ENCODE measurements around the gene ACTG1. TPM values are rescaled to one million over a fixed set of nuclear protein-coding genes. Genes with fewer than 3 reads are reported as not detected.

Gene ACTG1
- total and polyA plus RNA-seq, 2 of the 4 experiments (the other 2 are of a cell fraction), result 10,907 to 15,732 TPM

DNA sequence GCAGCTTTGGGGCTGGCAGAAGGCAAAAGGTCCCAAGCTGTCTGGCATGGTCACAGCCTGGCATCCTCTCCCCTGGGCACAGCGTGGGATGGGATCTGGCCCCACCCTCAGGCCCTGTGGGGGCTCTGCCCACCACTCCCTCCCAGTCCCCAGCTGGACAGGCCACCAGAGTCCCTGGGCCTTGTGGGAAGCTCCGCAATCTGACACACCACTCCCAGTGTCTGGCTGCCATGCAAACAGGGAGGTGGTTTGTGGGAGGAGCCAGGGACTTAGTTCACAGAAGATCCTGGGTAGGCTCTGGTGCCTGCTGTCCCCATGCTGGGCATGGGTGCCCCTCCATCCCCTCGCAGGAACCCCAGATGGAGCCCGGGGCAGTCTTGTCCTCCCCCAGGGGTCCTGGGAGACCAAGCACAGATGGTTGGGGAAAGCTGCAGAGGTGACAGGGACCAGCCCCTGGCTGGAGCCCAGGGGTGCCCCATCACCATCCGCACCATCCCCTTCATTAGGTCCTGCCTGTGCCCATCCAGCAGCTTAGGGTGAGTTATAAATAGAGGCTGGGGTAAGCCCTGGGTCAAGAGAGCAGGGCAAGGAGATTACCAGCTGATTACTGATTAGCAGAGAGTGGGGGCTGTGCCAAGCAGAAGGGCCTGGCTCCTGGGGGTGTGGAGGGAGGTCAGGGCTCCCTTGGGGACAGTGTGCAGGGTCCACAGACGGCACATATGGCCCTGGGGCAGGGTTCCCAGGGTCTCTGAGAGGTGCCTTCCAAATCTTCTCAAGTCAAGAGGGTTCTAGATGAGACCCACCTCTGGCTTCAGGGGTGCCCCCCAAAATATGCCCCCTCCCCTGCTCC lies 21.8 kb upstream of the ACTG1 start:
- POLR2A ChIA-PET (ENCODE audit: unreplicated experiment), result no interaction called here
- no peaks in the 10 kb centered on the region for H3K4me1 ChIP-seq (ENCODE audit: control insufficient read depth, insufficient read depth, low read length)
- no peak overlapping the region for H2AK5ac ChIP-seq (ENCODE audit: low read depth, low read length)
- H3K18ac ChIP-seq (ENCODE audit: low read depth, low read length), result no peak overlapping the region
- H2BK5ac ChIP-seq (ENCODE audit: low read depth, low read length, poor library complexity, severe bottlenecking), result no peak overlapping the region
- peaks cover 5% of the 10 kb centered on the region; the same call in 1 of the 2 replicates for H3K36me3 ChIP-seq (ENCODE audit: control insufficient read depth, insufficient read depth, low read length)
- no peak overlapping the region for H3K4me2 ChIP-seq (ENCODE audit: low read depth, low read length)
- H2AFZ ChIP-seq (replicated peaks; ENCODE audit: low read length, poor library complexity), result no peak overlapping the region
- no peak overlapping the region for H3K56ac ChIP-seq (ENCODE audit: extremely low read depth, insufficient read depth, low read length)
- no peak overlapping the region for H2BK15ac ChIP-seq (ENCODE audit: low read depth, low read length)
- WGBS, 2 experiments (ENCODE audit: extremely low coverage in 2 of 2, insufficient read length in 1 of 2), result no CpG with 5 or more reads among the region's 6 CpGs
- no peak overlapping the region for H2AK9ac ChIP-seq (replicated peaks; ENCODE audit: low read depth, low read length, poor library complexity)
- DNase-seq (no peak), ATAC-seq (ENCODE audit: low read depth) (peak; percentile 36)
- TF ChIP-seq RAD21 (IDR thresholded peaks at IDR 0.05; ENCODE audit: low read length) (no peak), POLR2A (IDR thresholded peaks at IDR 0.05; ENCODE audit: low read depth, low read length) (0 out of 2 replicates have a peak, but pooled peaks have one; percentile 21)
- intact Hi-C loops (cut with micrococcal nuclease), result no loop called here
- no peak overlapping the region for H3K14ac ChIP-seq (replicated peaks; ENCODE audit: low read depth, low read length)
- BruUV-seq (replicated peaks), result no TSS peak
- H3K27me3 ChIP-seq (ENCODE audit: control insufficient read depth, insufficient read depth, low read length), result peaks cover 10% of the 10 kb centered on the region
- H3K23ac ChIP-seq (ENCODE audit: low read depth, low read length), result no peak overlapping the region
- H2BK20ac ChIP-seq (ENCODE audit: low read depth, low read length), result no peak overlapping the region
- no peak overlapping the region for H3K4me3 ChIP-seq (ENCODE audit: insufficient read depth, low read depth, low read length)
- no peak overlapping the region for H4K91ac ChIP-seq (ENCODE audit: insufficient read depth, low read depth, low read length)
- no peak overlapping the region for H4K5ac ChIP-seq (ENCODE audit: low read depth, low read length)
- CTCF ChIA-PET, result no interaction called here
- H3K9ac ChIP-seq (ENCODE audit: low read depth, low read length), result no peak overlapping the region
- no peak overlapping the region for H2BK120ac ChIP-seq (ENCODE audit: low read depth, low read length)
- H3K9me3 ChIP-seq (ENCODE audit: control insufficient read depth, insufficient read depth, low read length), result no peaks in the 10 kb centered on the region
- dilution Hi-C loops (cut with HindIII; ENCODE audit: low sequenced_read_pairs, unreplicated experiment), result no loop called here
- no peaks in the 10 kb centered on the region for H3K79me1 ChIP-seq (ENCODE audit: low read depth in 1 of 2, low read length in 2 of 2)
- H3K4ac ChIP-seq (ENCODE audit: low read depth, low read length), result no peak overlapping the region
- no peak overlapping the region for H4K8ac ChIP-seq (ENCODE audit: low read depth in 2 of 2, low read length in 2 of 2)
- peaks cover 7% of the 10 kb centered on the region; the same call in 1 of the 2 replicates for H4K20me1 ChIP-seq (ENCODE audit: insufficient read depth, low read length)
- no peak overlapping the region for H3K27ac ChIP-seq (ENCODE audit: insufficient read depth, low read length)
- in situ Hi-C loops (cut with MboI; ENCODE audit: low sequenced_read_pairs), result no loop called here
- no peaks in the 10 kb centered on the region for H3K9me1 ChIP-seq (ENCODE audit: insufficient read depth, low read length)
